Esophagus squamous epithelium (tissue), 5 donors: ENCODE measurements around the gene BAG2. TPM values are rescaled to one million over a fixed set of nuclear protein-coding genes. Genes with fewer than 3 reads are reported as not detected.

Experiments
- DNase-seq: peaks from one replicate; lab custom pipeline; 2025; lab: John Stamatoyannopoulos, UW
- H3K27ac ChIP-seq, 4 donors: fragments of 200-600 bp; sonication (generic); one replicate each; pipeline ENCODE4 v1.5.1; 2016 to 2019; ENCODE audit warnings: mild to moderate bottlenecking in 1 of 4
- H3K27me3 ChIP-seq, 4 donors: fragments of 200-600 bp; sonication (generic); 1 replicate in 3 of 4; 2 replicates in 1 of 4; pipeline versions ENCODE4 v1.5.1 to v1.6.0; 2017 to 2021; ENCODE audit warnings: antibody characterized with exemption in 1 of 4
- H3K36me3 ChIP-seq, 3 donors: fragments of 200-600 bp; sonication (generic); one replicate each; pipeline ENCODE4 v1.5.1; 2016 to 2019
- H3K4me1 ChIP-seq, 3 donors: fragments of 200-600 bp; sonication (generic); one replicate each; pipeline ENCODE4 v1.5.1; 2017 to 2019
- H3K4me3 ChIP-seq, 4 donors: fragments of 200-600 bp; sonication (generic); 1 replicate in 3 of 4; 2 replicates in 1 of 4; pipeline ENCODE4 v1.5.1; 2016 to 2019; ENCODE audit warnings: mild to moderate bottlenecking in 2 of 4, moderate library complexity in 1 of 4
- H3K9me3 ChIP-seq, 3 donors: fragments of 200-600 bp; sonication (generic); one replicate each; pipeline ENCODE4 v1.5.1; 2016 to 2019
- POLR2A ChIP-seq, 4 donors: fragments of 450-650 bp; IDR thresholded peaks; one replicate each; pipeline ENCODE4 v1.6.1; 2017; ENCODE audit warnings: antibody characterized with exemption in 4 of 4, mild to moderate bottlenecking in 4 of 4, moderate library complexity in 3 of 4
- WGBS, 2 donors: methylation state at CpG; one replicate each; pipeline ENCODE4 v1.1.5; 2018; 5-methylcytosine and 5-hydroxymethylcytosine counted together
- intact Hi-C: fragments of 100-400 bp; cut with DNase I; formaldehyde crosslinking; loops from one replicate; pipeline ENCODE4 v1.15.0; 2022
- total RNA-seq, 4 donors: library from RNA; depleted of rRNA; stranded (reverse); fragments of >200 nt; gene quantifications; one replicate each; pipeline ENCODE4 v1.1.0, GENCODE V29; 2016
- TF ChIP-seq, protein P1 (sequence below), 6 experiments: fragments of 450-650 bp in 4 of 6; fragments of 200-600 bp in 2 of 6; sonication (generic) in 2 of 6; IDR thresholded peaks; one replicate each; pipeline ENCODE4 v1.5.1; 2016 to 2019; ENCODE audit warnings: antibody characterized with exemption in 6 of 6, mild to moderate bottlenecking in 4 of 6, moderate library complexity in 4 of 6
- donor health status: DM: yes; HTN: yes; CAD: no.

BAG2 gene
- total RNA-seq, 4 donors from 2014 or later, result 0.38 to 6.7 (median 1.5) TPM

DNA sequence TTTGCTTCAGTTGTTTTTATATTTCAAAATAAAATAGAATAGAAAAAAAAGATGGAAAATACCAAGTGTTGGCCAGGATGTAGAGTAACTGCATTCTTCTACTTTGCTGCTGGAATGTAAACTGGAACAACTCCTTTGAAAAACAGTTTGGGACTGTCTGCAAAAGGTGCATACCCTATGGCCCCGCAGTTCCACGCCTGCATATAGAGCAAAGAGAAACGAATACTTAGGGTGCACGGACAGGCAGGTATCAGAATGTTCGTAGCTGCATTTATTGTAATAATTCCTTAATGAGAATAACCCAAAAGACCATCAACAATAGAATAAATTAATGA, 50.6 kb downstream of the BAG2 start:
- TF ChIP-seq, protein P1, sequence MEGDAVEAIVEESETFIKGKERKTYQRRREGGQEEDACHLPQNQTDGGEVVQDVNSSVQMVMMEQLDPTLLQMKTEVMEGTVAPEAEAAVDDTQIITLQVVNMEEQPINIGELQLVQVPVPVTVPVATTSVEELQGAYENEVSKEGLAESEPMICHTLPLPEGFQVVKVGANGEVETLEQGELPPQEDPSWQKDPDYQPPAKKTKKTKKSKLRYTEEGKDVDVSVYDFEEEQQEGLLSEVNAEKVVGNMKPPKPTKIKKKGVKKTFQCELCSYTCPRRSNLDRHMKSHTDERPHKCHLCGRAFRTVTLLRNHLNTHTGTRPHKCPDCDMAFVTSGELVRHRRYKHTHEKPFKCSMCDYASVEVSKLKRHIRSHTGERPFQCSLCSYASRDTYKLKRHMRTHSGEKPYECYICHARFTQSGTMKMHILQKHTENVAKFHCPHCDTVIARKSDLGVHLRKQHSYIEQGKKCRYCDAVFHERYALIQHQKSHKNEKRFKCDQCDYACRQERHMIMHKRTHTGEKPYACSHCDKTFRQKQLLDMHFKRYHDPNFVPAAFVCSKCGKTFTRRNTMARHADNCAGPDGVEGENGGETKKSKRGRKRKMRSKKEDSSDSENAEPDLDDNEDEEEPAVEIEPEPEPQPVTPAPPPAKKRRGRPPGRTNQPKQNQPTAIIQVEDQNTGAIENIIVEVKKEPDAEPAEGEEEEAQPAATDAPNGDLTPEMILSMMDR (IDR thresholded peaks at IDR 0.05), result no peak
- TF ChIP-seq POLR2A (IDR thresholded peaks at IDR 0.05), result no peak
- Histone ChIP-seq H3K27me3 (peaks cover 0 to 12% (median 0%) of the 10 kb centered on the region in 4 donors), H3K4me1 (peaks cover 0 to 17% (median 4%) of the 10 kb centered on the region in 3 donors), H3K9me3 (no peaks in the 10 kb centered on the region), H3K4me3 (peak overlapping the region; percentile 79 to 95 (median 92)), H3K27ac (peak overlapping the region in 2 of 4 donors; percentile 90 to 91), H3K36me3 (no peaks in the 10 kb centered on the region)
- WGBS, 2 donors, result 17 to 27% methylated on average over 5 of the region's 5 CpGs
- DNase-seq, result no peak
- intact Hi-C loops, result no loop called here

DNA sequence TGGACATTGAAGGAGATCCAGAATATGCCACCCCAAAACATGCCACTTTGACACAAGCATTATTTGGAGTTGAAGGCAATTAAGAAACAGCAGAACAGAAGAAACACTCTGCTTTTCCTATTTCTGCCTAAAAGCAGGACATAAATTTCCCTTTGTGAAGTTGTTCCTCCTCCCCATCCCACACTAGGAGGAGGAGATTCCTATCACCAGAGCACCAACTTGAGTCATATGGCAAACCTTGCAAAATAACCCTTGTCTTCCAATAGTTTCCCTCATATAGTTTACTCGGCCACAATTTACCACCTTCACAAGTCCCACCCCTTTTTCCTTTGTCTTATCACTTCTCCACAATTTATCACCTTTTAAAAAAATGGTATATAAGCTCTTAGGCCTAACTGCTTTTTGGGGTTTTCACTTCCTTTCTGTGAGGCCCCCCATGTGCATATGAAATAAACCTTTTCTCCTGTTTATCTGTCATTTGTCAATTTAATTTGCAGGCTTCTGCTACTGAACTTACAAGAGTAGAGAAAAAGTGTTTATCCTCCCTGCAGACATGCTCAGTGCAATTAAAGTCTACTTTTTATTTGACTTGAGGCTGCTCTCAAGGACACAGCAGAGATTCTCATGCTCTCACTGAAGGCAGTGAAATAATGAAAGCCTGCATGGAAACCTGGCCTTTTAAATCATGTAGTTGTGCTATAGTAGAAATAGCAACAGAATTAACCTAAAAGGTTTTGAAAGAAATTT, 52.8 kb downstream of the BAG2 start:
- Histone ChIP-seq H3K4me3 (no peak overlapping the region), H3K27ac (no peak overlapping the region), H3K9me3 (no peaks in the 10 kb centered on the region), H3K4me1 (peaks cover 0 to 17% (median 4%) of the 10 kb centered on the region in 3 donors), H3K27me3 (peaks cover 0 to 12% (median 0%) of the 10 kb centered on the region in 4 donors), H3K36me3 (no peaks in the 10 kb centered on the region)
- no peak for TF ChIP-seq POLR2A (IDR thresholded peaks at IDR 0.05)
- TF ChIP-seq, protein P1 (IDR thresholded peaks at IDR 0.05), result no peak
- no peak for DNase-seq
- intact Hi-C loops, result no loop called here
- 58 to 63% methylated on average over 1 of the region's 1 CpG for WGBS, 2 donors

DNA sequence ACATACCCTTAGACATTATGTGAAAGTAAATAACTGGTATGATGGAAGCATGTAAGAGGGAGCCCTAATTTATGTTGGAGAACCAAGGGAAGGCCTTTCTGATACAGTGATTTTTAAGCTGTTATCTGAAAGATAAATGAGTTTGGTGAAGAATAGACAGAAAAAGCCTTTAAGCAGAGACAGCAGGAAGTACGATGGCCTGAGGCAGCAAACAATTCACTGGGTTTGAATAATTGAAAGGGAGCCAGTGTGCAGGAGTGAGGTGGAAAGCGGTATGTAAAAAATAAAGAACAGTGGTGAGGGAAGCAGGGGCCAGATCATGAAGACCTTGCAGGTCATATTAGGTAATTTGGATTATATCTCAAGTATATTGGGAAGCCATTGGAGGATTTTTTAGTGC, 54.1 kb downstream of the BAG2 start:
- intact Hi-C loops, result no loop called here
- H3K4me3 ChIP-seq, result no peak overlapping the region
- H3K27me3 ChIP-seq, result peaks cover 0 to 12% (median 0%) of the 10 kb centered on the region in 4 donors
- 13 to 37% methylated on average over 2 of the region's 2 CpGs for WGBS, 2 donors
- H3K27ac ChIP-seq, result no peak overlapping the region
- DNase-seq, result no peak
- H3K4me1 ChIP-seq, result peaks cover 0 to 11% (median 4%) of the 10 kb centered on the region in 3 donors
- no peak for TF ChIP-seq POLR2A (IDR thresholded peaks at IDR 0.05)
- TF ChIP-seq, protein P1 (IDR thresholded peaks at IDR 0.05), result no peak
- no peaks in the 10 kb centered on the region for H3K9me3 ChIP-seq
- no peaks in the 10 kb centered on the region for H3K36me3 ChIP-seq

Other genes starting within 250 kb of the BAG2 start
- gene BEND6, start 217.2 kb upstream of the BAG2 start, total RNA-seq, result 1 to 10 TPM in 2 of 4 donors, under 1 TPM in 1, not detected in 1; 0.57 to 2.4 (median 1.1) TPM
- 1 to 10 TPM; 1.6 to 7.6 (median 4.2) TPM for gene KIAA1586, start 125.6 kb upstream of the BAG2 start, total RNA-seq
- gene ZNF451, start 82.1 kb upstream of the BAG2 start, total RNA-seq, result 10 to 100 TPM; 21.5 to 52.5 (median 29.5) TPM
- 10 to 100 TPM in 1 of 4 donors, 1 to 10 TPM in 3; 1.5 to 17.2 (median 5.9) TPM for gene RAB23, start 50.0 kb downstream of the BAG2 start, total RNA-seq
- 10 to 100 TPM in 2 of 4 donors, 1 to 10 TPM in 2; 4.1 to 10.9 (median 9.8) TPM for gene PRIM2, start 145.3 kb downstream of the BAG2 start, total RNA-seq